ENCODE data around the gene CELSR1.
"Not testable (repeated sequence)": the region's sequence is repeated elsewhere in the genome, so short reads cannot be mapped to it uniquely, and the experiment has no call there.

The CELSR1 gene

DNA sequence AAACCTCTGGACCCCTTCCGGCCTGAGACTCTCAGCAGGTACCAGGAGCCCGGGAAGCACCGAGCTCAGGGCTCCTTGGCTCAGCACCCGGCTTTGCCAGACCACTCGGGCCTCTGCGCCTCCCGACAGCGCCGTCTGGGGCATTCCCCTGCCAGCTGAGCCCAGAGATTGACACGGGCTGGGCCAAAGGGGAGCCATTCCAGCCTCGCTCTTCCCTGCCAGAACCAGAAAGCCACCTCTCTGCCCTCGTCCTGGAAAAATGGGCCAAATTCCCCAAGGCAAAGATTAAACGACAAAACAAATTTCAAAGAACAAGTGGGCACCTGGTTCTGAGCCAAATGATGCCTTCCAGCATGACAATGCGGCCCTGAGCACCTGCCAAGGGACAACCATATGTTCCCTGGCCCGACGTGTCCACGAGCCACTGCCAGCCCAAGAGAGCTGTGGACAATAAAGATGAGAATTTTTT, 59.3 kb downstream of the CELSR1 start:
- no peak for DNase-seq

DNA sequence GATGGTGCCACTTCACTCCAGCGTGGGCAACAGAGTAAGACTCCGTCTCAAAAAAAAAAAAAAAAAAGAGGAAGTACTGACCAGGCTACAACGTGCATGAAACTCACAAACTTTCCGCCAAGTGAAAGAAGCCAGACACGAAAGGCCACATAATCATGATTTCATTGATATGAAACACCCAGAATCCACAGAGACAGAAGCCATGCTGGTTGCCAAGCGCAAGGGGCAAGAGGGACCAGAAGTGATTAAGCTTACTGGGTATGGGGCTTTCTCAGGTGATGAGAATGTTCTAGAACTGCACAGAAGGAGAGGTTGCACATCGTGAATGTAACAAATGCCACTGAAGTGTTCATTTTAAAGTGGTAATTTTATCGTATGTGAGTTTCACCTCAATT, 60.9 kb downstream of the CELSR1 start:
- DNase-seq = no peak

DNA sequence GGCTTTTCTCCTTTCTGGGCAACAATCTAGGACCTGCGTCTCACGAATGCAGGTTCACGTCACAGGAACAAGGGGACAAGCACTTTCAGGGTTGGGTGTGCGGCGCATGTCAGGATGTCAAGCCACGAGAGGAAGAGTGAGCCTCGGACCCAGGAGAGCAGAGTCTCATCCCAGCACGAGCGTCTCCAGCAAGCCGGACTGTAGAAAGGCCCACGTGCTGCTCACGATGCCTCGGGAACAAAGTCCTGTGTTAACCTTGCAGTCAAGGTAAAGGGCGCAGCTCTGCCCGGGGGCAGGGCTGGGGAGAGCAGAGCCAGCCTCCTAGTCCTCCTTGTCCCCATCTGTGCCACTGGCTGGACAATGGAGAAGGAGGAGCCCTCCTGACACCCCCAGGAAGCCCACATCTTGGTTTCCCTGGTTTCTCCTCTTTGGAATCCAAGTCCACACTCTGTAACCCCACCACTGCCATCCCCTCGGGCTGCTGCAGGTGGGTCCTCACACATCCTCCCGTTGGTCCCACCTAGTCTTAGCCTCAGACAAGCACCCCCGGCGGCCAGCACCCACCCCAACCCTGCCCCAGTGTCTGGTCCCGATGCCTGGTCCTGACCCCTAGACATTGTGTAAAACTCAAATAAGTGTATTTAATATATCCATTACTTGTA, 63.4 kb downstream of the CELSR1 start:
- DNase-seq = no peak

DNA sequence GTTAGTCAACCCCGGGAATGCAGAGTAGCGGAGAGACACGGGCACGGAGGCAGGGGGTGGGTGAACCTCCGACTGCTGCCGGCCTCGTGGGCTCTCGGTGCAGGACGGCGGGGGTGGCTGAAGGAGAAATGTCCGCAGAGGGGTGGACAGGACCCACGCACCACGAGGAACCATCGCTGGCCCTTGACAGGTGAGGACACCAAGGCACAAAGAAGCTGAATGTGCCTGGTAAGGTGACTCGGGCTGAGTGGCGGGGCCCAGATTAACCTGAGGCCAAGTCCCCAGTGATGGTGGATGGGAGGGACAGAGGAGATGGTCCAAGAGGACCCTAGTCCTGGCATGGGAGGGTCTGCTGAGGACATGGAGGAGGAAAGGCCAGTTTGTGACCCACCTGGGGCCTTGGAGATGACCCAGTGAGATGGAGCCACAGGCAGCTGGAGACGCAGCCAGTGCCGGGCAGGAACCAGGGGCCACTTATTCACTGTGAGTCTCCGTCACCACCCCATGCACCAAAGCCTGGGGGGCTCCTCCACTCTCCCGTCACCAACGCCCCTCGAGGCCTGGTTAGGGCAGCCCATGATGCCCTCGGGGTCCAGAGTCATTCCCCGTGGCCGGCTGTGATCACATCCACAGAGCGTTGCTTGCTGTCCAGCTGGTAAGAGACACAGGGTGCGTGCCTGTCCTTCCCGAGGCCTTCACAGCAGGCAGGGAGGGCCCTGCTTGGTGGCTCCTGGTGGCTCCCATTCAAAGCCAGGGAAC, 64.2 kb downstream of the CELSR1 start:
- DNase-seq = no peak

DNA sequence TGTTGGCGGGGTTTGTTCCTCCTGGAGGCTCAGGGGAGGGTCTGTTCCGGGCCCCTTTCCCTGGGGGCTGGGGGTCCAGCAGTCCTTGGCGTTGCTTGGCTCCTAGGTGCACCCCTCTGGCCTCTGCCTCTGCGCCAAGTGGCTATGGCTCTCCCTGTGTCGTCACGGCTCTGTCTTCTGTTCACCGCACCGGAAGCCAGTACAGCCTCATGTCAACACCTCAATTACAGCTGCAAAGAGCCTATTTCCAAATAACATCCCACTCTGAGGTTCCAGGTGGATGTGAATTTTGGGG, 64.8 kb downstream of the CELSR1 start:
- DNase-seq = no peak

DNA sequence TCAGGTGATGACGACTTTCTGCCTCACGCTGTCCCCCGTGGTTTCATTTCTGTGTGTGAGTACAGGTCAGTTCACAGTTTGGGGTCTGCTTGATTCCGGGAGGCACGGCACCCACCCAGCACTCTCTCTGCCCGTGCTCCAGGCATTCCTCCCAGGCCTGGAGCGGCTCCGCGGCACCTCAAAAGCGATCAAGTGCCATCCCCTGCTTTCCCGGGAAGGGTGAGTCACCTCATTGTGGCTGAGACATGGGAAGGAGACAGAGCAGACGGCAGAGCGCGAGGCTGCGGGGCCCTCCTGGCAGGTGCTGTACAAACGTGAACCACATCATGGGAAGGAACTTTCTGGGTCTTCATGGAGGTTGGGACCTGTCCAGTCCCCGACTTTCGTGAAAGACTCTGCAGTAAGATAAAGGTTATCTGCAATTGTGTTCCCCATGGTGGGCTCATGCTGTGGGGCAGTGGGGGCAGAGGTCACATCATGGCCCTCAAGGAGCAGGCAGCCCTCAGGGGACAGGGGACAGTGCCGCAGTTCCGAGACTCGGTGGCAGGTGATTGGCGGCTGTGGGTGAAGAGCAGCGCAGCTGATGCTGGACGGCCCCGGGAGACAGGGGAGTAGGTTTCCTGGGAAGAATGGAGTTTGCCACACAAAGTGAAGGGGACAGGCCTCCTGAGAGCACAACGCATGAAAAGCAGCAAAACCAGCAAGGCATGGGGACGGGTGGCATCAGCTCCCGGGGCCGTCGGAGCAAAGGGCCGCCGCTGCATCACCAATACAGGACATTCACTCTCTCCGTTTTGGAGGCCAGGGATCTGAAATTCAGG, 65.3 kb downstream of the CELSR1 start:
- no peak for DNase-seq

DNA sequence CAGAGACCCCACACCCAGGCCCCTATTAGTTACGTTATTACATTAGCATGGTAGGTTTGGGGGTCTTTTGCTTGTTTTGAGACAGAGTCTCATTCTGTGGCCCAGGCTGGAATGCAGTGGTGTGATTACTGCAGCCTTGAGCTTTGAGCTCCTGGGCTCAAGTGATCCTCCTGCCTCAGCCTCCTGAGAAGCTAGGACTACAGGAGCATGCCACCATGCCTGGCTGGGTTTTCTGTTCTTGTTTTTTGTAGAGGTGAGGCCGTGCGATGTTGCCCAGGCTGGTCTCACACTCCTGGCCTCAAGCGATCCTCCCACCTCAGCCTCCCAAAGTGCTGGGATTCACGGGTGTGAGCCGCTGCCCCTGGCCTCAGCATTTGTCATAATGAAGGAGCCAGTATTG, 66.1 kb downstream of the CELSR1 start:
- DNase-seq = not testable (repeated sequence)

DNA sequence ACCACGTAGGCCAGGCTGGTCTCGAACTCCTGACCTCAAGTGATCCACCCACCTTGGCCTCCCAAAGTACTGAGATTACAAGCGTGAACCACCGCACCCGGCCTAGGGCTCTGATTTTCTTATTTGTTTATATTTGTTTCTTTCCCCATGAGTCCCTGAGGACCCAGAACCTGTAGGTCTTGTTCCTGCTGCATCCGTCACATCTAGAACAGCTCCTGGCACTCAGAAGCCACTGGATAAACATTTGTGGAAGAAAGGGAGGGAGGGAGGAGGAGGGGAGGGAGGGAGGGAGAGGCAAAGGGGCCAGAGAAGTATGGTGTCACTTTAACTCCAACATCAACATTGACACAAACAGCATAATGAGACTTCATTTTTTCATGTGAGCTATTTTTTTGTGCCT, 67.7 kb downstream of the CELSR1 start:
- DNase-seq = no peak

DNA sequence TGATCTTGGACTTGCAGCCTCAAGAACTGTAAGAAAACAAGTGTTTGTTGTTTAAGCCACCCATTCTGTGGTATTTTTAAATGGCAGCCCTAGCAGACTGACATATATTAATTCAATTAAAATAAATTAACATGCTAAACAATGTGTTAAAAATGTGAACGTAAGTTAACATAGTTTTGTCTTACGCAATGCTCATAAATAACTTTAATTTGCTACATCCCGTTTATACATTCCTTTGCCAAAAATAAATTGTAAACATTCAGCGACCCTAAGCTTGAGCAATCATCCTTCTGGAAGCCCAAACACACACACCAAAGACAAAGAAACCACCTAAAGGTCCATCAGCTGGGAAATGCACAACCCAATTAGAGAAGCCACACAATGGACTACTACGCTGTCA, 70.4 kb downstream of the CELSR1 start:
- DNase-seq = no peak

DNA sequence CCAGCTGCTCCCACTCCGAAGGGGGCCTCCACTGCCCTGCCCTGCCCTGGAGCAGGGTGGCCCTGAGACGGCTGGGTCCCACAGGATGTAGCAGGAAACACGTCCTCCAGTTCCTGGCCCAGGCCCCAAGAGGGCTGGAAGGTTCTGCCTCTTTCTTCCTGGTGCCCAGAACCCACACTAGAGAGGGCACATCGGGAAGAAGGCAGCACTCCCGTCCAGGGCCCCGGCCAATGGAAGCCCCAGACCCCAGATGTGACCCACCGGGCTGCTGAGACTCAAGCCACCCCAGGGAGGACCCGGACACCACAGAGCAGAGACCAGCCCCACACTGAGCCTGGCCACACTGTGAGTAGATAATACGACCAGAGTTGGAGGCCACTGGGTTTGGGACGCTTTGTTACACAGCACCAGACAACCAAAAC, 71.2 kb downstream of the CELSR1 start:
- no peak for DNase-seq

DNA sequence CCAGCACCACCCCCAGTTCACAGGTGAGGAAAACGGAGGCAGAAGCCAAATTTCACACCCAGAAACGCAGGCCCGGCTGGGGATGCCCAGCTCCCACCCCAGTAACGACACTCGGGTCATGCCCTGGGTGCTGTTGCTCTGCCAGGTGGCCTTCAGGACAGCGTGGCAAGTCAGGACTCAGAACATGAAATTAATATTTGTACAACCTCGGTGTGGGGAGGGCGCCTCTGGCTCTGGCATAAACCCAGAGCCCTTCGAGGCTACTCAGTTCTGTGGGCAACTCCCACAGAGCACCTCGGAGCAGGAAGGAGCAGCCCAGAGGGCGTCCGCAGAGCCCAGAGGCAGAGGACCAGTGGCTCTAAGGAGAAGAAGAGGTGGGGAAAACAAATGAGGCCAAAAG, 71.6 kb downstream of the CELSR1 start:
- no peak for DNase-seq

DNA sequence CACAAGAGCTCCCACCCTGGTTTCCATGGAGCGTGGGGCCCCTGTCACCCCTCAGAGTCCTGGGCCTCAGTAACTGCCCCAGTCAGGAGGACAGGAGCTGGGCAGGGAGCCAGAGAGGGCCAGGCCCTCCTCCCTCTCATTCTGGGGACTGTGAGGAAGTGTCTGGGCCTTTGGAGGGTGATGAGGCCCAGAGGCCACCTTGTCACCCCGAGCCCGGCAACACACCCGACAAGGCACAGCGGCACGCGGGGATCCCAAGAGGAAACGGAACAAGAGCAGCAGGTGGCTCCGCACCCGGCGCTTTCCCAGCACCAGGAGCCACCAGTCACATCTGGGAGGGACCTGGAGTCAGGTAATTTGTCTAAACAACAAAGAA, 72.1 kb downstream of the CELSR1 start:
- no peak for DNase-seq

DNA sequence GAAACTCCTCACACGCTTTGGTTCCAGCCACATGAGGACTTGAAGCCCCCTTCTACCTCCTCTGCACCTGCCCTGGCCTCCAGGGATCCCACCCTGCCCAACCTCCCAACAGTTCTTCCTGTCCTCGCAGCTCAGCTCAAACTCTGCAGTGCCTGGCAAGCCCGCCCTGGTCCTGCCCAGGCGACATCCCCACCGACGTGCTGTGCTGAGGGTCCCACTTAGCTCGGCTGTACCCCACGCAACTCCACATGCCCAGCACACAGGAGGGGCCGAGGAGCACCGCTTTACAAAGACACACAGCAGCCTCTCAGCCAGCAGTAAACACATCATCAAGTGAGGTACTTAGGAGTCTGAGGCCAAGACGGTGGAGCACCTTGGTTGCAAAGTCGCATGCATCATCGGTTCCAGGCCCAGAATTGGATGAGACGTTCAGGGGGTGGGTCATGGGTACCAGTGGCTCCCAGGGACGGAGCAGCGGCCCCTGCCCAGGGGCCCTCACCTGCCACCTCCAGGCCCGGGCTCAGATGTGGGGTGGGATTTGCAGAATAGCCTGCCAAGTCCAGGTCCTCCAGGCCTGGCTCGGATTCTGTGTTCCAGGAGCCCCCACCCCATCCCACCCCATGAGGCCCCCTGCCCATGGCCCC, 72.6 kb downstream of the CELSR1 start:
- no peak for DNase-seq

DNA sequence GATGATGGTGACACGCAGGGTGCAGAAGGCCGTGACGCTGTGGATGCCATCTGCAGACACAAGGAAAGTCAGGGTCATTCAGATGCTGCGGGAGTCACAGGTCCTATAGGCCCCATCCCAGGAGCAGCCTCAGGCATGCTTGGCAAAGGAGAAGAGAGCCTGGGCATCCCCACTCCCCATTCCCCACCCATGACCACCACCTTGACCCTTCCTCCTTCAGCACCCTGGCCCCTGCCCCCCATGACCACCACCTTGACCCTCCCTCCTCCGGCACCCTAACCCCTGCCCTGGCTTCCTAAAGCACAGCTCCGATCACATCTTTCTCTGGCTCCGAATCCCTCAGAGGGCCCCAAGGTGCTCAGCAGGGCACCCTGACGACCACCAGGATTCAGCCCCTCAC, 73.1 kb downstream of the CELSR1 start:
- DNase-seq = no peak

DNA sequence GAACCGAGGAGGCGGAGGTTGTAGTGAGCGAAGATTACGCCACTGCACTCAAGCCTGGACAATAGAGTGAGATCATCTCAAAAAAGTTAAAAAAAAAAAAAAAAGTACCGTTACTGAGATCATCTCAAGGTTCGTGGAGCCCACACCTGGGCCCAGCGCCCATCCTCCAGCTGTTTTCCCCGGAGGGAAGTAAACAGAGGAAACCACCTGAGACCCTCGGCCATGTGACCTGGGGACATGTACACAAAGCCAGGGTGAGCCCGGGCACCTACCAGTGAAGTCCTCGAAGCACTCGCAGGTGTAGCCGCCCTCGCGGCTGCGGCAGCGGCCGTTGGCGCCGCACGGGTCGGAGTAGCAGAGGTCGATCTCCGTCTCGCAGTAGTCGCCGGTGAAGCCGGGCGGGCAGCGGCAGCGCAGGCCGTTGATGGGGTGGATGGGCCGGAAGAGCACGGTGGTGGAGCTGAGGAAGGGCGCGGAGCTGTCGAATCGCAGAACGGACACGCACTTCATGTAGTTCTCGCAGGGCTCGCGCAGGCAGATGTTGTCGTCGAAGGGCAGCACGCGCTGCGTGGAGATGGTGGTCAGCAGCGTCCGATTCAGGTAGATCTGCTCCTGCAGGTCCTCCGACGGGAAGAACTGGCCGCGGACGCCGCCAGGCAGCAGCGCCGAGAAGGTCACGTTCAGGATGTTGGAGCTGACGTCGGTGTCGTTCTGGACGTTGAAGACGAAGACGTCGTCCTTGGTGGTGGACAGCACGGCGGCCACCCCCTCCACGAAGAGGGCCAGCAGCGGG, 73.8 kb downstream of the CELSR1 start:
- no peak for DNase-seq

DNA sequence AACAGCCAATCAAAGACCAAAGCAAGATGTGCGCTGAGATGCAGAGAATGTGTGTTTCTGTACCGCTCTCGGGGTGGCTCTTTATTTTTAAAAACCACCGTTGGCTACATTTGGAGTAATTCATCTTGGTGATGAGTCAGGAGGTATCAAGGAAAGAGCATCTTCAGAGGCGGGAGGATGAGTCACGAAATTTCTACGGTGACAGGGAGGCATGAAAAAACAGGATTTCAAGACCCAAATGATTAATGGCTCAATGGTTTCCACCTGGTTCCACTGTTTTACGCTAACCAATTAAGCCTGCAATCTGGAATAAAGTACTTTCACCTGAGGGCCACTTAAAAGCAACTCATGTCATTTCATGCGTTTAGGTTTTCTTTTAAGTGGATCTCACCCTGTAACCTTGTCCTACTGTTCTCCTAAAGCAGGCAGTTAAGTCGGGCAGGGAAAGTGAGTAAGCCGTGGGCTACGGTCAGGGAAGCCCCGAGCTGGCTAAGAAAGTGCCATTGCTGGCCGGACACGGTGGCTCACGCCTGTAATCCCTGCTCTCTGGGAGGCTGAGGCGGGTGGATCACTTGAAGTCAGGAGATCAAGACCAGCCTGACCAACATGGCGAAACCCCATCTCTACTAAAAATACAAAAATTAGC, 74.6 kb downstream of the CELSR1 start:
- DNase-seq = no peak

DNA sequence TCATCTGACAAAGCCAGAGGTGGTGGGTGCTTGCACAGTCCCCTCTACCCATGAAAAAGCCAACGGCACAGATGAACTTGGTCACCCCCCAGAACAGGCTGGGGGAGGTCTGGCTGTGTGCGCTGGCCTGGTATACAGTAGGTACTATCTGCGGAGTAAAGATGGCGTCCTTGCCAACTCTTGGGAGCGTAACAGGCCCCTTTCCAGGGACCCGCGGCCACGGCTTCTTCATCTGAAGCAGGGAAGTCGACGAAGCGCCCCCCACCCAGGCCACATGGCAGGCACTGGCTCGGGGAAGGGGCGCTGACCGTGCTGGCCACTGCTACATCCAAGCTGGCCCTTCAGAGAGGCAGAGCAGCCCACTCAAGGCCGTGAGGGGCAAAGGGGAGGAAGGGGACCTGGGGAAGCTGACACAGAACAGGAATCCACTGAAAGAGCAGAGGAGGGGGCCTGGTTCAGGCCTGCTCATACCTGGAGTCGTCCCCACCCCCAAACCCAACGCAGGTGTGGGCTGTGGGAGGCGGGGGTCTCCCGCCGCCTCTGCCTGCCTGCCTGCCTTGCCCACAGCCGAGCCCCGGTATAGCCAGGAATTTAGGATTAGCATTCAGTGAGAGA, 75.7 kb downstream of the CELSR1 start:
- DNase-seq = no peak

DNA sequence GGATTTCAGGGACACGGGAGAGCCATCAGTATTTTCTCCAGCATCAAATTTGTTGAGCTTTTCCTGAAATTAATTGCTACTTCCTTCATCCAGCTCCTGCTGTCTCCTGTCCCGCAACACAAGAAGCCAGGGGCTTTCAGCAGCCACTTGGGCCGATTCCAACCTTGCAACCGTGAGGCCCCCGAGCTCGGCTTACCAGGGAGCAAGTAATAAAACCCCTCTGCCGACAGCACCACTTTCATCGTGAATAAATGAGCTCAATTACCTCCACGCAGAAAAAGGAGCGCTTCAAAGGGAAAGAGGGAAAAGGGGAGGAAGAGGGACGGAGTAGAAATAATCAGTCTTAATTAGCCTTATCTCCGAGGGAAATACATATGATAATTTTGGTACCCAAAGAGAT, 76.6 kb downstream of the CELSR1 start:
- no peak for DNase-seq

DNA sequence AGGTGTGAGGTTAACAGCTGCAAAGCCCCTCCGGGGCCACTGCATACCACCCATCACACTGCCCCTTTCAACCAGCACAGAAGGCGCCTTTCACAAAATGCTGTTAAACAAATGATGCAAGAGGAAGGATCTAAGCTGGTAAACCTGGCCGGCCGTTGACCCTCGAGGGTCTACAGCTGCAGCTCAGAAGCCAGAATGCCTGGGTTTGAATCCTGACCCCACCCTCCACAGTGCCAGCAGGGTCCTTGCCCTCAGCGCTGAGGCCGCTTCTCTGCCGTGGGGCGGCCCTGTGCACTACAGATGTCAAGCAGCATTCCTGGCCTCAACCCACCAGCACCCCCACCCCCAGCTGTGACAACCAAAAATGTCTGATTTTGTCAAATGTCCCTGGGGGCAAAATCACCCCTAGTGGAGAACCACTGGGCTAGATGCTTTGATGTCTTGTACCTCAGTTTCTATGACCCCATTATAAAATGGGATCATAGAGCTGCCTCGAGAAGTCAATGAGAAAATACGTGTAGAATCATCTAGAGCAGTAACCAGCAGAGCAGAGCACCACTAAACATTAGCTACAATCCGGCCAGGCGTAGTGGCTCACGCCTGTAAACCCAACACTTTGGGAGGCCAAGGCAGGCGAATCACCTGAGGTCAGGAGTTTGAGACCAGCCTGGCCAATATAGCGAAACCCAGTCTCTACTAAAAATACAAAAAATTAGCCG, 77.9 kb downstream of the CELSR1 start:
- DNase-seq = no peak

DNA sequence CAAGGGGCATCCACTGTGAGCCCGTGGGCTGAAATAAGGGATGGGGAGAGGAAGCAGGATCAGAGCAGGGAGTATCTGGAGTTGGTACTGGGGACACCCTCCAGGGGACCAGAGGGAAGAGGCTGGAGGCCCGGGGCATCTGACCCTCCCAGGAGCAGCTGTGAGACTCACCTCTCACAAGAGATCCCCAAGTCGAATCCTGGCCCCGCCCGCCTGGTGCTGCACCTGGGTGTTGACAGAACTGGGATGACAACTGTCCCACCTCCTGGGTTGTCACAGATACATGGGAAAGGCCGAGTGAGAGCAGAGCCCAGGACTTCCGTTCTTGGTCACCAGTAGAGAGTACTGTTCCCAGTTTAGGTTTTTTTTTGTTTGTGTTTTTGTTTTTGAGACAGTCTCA, 78.9 kb downstream of the CELSR1 start:
- no peak for DNase-seq
